ENCODE data around the gene KRT34.

The KRT34 gene

DNA sequence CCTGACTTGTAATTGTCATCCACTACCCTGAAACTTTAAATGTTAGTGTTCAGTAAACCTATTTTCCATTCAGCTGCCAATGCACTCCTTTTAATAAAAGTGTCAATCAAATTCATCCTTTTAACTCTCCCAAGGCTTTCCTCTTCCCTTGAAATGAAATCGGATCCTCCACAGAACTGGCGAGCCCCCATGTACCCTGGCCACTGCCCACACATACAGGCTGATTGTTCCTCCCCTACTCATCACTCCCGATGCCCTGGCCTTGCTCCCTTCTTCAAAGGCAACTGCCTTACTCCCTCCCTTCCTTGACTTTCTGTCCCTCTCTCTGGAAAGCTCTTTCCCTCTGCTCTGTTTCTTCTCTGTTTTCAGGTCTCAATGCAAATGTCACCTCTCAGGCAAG, 39.1 kb downstream of the KRT34 start:
- in situ Hi-C loops (cut with MboI; ENCODE audit: low pct_unique_long_range_greater_than_20kb, low sequenced_read_pairs, unreplicated experiment) = no loop called here
- TF ChIP-seq CTCF (IDR thresholded peaks at IDR 0.05; ENCODE audit: extremely low read depth, insufficient read depth, missing control alignments) = no peak
- no peak for DNase-seq (ENCODE audit: low spot score)

- no peak for DNase-seq (ENCODE audit: low spot score)
- in situ Hi-C loops (cut with MboI; ENCODE audit: low pct_unique_long_range_greater_than_20kb, low sequenced_read_pairs, unreplicated experiment) = no loop called here
- no peak for TF ChIP-seq CTCF (IDR thresholded peaks at IDR 0.05; ENCODE audit: extremely low read depth, insufficient read depth, missing control alignments)
Measured at GRCh38 chr17:41340934-41341861, 40.9 kb downstream of the KRT34 start.

- no peak for DNase-seq (ENCODE audit: low spot score)
- in situ Hi-C loops (cut with MboI; ENCODE audit: low pct_unique_long_range_greater_than_20kb, low sequenced_read_pairs, unreplicated experiment) = no loop called here
- no peak for TF ChIP-seq CTCF (IDR thresholded peaks at IDR 0.05; ENCODE audit: extremely low read depth, insufficient read depth, missing control alignments)
Measured at GRCh38 chr17:41340494-41340893, 41.6 kb downstream of the KRT34 start.

GRCh38 chr17:41339571-41340172, 42.4 kb downstream of the KRT34 start:
- no peak for TF ChIP-seq CTCF (IDR thresholded peaks at IDR 0.05; ENCODE audit: extremely low read depth, insufficient read depth, missing control alignments)
- in situ Hi-C loops (cut with MboI; ENCODE audit: low pct_unique_long_range_greater_than_20kb, low sequenced_read_pairs, unreplicated experiment) = no loop called here
- DNase-seq (ENCODE audit: low spot score) = no peak

DNA sequence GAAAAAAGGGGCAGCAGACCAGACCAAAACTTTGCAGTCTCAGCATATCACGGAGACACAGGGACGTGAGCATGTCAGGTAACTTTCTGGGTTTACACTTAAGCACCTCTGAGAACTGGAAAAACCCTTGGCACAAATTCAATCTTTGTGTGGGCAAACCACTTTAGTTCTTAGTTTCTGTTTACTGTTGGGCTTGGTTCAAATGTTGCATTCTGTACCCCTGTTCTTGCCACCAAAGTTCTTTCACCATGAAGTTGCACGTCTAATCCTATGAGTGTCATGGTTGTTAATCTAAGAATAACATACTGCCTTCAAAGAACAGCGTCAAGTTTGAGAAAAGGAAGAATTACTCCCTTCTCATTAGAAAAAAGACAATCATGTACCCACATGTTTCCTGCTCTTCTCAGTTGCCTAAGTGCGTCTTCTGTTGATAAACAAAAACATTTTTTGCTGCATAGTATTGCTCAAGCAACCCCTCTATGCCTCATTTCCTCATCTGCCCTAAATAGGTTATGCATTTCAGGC, 43.1 kb downstream of the KRT34 start:
- in situ Hi-C loops (cut with MboI; ENCODE audit: low pct_unique_long_range_greater_than_20kb, low sequenced_read_pairs, unreplicated experiment) = no loop called here
- TF ChIP-seq CTCF (IDR thresholded peaks at IDR 0.05; ENCODE audit: extremely low read depth, insufficient read depth, missing control alignments) = no peak
- DNase-seq (ENCODE audit: low spot score) = no peak

GRCh38 chr17:41335747-41336146, 46.4 kb downstream of the KRT34 start:
- TF ChIP-seq CTCF (IDR thresholded peaks at IDR 0.05; ENCODE audit: extremely low read depth, insufficient read depth, missing control alignments) = no peak
- DNase-seq (ENCODE audit: low spot score) = no peak
- in situ Hi-C loops (cut with MboI; ENCODE audit: low pct_unique_long_range_greater_than_20kb, low sequenced_read_pairs, unreplicated experiment) = no loop called here
